HG02981 (cell line): Measurements from ENCODE around the gene GRIK3.

Experiments used
- ATAC-seq: cut with Tn5 transposase; IDR thresholded peaks from one replicate; pipeline ENCODE4 v1.9.1; 2021; ENCODE audit warnings: mild to moderate bottlenecking, moderate library complexity; ENCODE audit not compliant: unreplicated experiment

GRIK3 gene

DNA sequence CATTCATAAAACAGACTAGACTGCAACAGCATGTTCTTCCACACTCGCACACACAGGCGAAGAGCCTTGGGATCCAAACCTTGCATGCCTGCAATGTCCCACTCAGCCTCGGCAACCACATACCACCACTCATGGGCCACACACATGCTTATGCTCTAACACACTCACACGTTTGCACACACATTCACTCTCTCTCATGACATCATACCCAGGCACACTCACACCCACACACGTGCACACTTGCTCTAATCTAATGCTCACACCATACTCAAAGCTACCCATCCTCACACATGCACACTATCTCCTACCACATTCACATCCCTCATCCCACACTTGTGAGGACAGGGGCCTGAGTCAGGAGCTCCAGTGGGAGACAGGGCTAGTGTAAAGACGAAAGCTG is 50.3 kb downstream of the GRIK3 start:
- no peak for ATAC-seq

GRCh38 chr1:36982709-36983108 is 51.6 kb downstream of the GRIK3 start:
- ATAC-seq = no peak

DNA sequence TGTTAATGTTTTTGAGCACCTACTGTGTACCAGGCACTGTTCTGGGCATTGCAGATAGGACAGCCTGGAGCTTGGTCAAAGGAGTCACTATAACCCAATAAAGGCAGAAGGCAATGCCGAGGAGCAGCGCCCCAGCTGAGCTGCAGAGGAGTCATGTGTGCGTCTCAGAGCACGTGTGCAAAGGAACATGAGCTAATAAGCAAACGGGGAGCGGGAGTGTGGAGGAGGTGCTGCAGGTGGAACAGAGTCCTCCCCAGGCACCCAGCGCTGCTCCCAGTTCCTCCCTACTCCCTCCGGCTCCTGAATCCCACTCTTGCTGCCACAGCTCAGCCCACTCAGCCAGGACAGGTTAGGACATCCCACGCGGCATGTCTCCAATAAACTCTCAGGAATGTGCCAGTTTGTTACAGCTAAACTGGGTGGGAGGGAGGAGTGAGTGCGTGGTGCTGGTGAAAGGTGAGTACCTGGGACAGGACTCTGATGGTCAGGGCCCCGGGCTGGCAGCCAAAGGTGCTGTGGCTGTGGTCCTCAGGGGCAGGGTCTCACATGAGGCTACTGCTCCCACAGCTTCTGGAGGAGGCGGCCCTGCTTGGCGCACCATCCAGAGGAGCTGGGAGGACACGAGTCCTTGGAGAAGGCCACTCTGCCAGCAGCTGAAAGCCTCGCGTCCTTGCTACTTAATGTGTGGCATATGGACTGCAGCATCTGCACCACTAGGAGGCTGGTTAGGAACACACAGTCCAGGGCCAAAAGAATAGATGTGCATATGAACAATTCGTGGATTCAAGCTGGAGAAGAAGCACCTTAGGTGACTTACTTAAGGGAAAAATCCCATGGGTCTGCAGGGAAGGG is 52.3 kb downstream of the GRIK3 start:
- no peak for ATAC-seq

GRCh38 chr1:36981126-36981525 is 53.2 kb downstream of the GRIK3 start:
- no peak for ATAC-seq

DNA sequence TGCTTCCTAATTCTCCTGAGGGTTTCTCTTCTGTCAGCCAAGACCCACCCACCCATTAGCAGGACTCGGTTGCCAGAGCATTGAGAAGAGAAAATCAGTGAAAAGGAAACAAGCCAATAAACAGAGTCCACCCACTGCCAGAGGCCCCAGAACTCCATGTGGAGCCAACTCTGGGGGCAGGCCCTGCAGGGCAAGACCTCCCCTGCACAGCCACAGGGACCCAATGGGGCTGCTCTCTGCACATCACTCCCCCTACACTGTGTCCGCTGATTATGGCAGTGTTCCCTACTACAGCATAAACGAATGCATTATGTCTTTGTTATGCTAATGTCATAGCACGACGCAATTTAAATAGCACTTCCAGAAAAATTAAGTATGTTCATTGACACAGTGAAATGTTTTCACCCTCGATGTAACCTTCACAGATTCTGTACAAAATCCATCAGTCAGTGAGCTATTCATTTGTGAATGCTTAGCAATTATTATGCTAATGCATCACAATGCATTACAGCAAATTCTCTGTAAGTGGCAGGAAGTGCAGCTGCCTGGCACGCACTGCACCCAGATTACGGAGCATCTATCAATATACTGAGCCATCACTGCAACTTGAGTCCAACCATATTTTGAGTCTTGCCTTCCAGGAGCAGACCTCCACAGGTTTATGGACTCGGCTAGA is 56.4 kb downstream of the GRIK3 start:
- ATAC-seq = no peak

GRCh38 chr1:36975642-36976041 is 58.7 kb downstream of the GRIK3 start:
- ATAC-seq = no peak

DNA sequence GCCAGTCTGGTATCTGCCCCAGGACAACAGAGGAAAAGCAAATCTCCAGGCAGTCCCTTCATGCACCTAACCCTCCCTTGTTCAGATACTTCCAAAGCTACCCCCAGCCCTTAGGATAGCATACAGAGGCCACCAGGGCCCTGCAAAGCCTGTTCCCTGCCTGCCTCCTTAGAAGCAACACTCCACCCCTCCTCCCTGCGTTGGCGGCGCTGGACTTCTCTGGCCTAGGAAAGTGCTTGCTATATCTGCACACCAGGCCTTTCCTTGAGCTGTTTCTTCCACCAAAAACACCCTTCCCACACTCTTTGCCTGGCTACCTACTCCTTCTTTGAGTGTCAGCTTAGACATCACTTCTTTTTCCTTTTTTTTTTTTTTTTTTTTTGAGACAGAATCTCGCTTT is 61.3 kb downstream of the GRIK3 start:
- no peak for ATAC-seq

DNA sequence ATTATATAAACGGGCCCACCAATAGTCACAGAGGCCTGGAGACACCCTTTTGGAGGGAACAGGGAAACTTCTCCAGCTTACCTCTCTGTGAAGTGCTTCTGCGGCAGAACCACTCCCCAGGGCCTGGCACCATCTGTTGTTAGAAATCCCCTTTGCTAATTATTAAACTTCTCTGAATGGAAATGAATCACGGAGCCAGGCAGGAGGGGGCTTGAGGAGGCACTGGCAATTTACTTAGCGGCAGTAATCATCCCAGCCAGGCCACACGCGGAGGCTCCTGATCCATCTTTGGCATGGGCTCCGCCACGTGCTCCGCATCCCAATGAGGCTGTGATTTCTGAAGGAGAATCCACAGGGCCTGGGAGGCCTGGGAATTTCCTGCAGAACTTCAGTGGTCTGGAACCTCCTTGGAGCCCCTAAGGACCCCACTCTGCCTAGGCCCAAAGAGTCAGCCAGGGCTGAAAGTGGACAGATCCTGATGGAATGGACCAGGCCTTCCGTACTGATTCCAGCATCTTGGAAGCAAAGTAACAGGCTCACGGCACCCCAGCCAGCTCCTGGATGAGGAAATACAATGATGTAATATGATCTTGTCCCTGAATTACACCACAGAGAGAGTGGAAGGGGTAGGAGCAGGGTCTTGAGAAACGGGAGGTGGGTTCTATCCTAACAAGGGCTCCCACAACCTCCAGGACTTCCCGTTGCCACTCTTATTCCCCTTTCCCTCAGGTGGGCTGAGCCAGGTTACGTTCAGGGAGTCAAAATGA is 62.3 kb downstream of the GRIK3 start:
- ATAC-seq = no peak

GRCh38 chr1:36968730-36969129 is 65.6 kb downstream of the GRIK3 start:
- no peak for ATAC-seq

DNA sequence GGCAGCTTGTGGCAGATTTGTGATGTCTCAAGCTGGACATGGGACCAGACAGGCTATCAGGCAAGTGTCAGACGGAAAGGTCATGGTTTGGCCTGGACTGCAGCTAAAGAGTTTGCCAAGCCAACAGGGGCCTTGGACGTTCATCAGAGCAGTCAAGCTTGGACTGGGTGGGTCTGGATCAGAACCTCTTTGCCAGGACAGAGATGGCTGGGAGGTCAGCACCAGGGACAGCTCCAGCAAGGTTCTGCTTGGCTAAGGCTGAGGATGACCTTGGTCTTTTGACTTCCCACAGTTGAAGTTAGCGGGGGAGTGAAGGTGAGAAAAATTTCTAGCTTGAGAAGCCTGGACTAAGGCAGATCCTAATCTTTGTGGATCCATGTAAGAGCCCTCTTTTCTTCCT is 68.1 kb downstream of the GRIK3 start:
- no peak for ATAC-seq

DNA sequence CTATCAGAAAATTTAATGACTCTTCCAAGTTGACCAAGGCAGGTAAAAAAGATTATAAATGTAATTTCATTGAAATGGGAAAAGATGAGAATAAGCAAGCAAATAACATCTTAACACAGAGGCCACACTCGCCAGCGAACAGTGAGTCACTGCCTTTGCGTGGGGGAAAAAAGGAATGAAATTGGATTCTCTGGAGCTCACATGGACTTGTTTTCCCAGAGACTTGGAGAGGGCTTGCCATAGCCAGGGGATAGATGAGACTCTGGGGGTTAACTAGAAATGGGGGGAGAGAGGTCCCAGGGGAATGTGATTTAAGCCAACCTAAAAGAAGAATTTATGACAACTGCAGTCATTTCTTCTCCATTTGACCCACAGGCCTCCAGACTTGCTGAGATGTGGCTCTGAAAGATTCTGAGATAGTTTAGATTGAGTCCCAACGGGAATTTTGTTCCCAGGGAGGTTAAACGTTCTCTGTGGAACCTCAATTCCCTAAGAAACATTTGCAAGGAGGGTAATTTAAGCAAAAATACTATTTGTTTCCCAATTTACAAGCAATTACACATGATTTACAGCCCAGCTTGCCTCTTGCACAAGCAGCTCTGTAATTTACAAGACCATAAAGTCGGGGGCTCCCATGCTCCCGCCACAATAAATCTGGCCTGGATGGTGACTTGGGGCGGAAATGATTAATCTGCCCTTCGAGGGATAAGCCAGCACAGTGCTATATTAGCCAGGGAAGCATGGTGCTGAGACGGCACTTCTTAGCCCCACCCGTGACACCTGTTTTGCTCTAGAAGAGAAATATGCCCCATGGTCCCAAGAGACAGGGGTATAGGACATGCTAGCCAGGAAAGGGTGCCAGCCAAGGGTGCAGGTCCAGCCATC is 68.8 kb downstream of the GRIK3 start:
- ATAC-seq = no peak

DNA sequence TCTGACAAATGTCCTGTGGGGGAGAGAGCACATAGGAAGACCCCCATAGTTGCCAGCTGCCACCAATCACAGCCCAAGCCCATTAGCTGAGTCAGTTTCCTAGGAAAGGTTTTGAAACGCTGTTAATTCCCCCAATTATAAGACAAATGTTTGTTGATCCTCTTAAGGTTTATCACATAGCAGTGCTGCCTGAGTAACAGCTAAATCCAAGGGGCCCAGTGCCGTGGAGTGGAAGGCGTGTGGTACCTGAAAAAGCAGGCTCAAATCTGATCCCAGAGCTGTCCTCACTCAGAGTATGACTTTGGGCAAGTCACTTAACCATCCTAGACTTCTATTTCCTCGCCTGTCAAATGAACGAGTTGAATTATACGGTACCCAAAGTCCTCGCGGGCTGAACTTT is 69.5 kb downstream of the GRIK3 start:
- ATAC-seq = no peak

DNA sequence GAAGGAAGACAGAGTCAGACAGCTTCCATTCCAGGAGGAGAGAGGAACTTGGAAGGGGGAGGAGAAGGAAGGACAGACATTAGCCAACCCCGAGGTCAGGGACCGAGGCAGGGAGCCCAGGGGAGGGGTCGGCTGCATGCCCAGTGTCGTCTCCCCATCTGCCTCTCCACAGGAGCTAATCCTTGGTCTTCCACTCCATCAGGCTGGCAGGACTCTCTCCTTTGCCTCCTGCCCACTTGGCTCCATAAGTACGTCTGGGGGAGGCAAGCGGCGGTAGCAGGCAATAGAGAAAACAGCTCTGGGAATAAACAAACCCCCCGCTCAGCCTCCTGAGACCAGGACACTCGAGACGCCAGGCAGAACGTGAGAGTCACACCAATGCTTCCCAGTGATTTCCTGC is 71.3 kb downstream of the GRIK3 start:
- no peak for ATAC-seq

- no peak for ATAC-seq
These were observed 73.2 kb downstream of the GRIK3 start for GRCh38 chr1:36961062-36961615.

DNA sequence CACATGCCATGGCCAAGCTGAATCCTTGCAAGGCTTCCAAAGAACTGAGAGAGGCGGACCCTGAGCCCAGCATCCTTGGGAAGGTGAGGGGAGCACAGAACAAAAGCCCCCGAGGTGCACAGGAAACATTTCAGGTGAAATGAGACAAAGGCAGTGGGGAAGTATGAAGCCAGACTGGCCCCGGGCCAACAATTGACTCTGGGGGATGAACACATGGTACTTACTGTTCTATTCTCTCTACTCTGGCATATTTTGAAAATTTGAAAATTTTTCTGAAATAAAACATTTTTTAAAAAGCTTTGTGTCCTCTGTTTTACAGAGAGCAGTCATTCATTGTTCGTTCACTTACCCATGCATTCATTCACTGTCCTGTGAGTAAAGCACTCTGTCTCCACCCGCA is 77.7 kb downstream of the GRIK3 start:
- ATAC-seq = no peak

- ATAC-seq = no peak
These were observed 79.3 kb downstream of the GRIK3 start for GRCh38 chr1:36955016-36955415.

GRCh38 chr1:36953061-36953460 is 81.3 kb downstream of the GRIK3 start:
- ATAC-seq = no peak

GRCh38 chr1:36951761-36952160 is 82.6 kb downstream of the GRIK3 start:
- no peak for ATAC-seq

GRCh38 chr1:36951292-36951750 is 83.0 kb downstream of the GRIK3 start:
- no peak for ATAC-seq

GRCh38 chr1:36950604-36951291 is 83.6 kb downstream of the GRIK3 start:
- ATAC-seq = no peak
